NCI-H2029 (cell line): ENCODE data around the gene LIG4.

Experiments used
- DNase-seq: peaks from one replicate; lab custom pipeline; 2025; lab: John Stamatoyannopoulos, UW

LIG4 gene

DNA sequence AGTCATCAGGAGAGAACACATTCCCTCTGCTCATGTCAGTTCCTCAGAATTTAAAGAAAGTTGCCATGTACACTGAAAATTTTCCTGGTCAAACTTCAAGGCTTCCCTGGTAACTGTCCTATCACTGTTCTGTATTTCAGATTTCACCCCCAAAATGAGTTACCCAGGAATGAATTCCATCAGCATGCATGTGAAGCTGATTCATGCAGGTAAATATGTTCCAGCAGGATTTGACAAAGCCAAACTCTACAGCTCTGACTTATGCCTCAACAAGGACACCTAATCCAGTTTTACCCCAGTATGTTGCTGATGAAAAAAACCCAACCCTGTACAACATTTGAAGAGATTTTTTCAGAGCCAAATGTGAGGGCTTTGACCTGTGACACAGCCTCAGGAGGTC lies 21.5 kb downstream of the LIG4 start:
- no peak for DNase-seq

GRCh38 chr13:108190897-108191296 lies 24.4 kb downstream of the LIG4 start:
- DNase-seq = no peak

- DNase-seq = no peak
These were observed 27.1 kb downstream of the LIG4 start for GRCh38 chr13:108188260-108188659.

DNA sequence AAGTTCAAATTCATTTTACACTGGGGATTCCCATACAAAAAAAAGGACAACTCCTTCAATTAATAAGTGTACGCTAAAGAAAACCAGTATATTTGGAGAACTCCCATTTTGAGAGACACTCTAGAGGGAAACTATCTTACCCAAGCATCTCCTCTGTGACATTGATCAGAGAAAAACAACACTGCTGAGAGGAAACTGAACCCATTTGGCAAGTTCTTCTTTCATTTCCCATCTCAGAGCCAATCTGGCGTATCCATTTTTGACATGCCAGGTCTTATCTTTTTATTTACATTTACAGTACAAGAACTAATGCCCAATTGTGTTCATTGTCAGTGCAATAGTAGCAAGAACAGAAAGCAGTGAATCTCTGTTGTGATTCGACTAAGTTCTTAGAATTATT lies 30.1 kb downstream of the LIG4 start:
- no peak for DNase-seq

DNA sequence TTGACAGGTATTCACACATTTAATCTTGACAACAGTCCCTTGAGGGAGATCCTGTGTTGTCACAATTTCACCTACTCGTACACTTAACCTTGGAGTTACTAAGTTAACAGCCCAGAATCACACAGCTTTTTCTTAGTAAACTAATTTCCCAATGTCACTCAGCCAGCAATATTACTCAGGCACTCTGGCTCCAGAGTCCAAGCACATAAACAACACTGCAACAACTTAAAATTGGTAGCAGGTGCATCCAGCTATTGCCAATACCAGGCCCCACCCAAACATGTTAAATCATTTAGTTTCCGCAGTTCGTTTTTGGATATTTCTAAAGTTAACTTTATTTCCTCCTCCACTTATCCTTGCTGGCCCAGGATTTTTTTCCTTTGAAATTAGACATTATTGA lies 32.7 kb downstream of the LIG4 start:
- no peak for DNase-seq

DNA sequence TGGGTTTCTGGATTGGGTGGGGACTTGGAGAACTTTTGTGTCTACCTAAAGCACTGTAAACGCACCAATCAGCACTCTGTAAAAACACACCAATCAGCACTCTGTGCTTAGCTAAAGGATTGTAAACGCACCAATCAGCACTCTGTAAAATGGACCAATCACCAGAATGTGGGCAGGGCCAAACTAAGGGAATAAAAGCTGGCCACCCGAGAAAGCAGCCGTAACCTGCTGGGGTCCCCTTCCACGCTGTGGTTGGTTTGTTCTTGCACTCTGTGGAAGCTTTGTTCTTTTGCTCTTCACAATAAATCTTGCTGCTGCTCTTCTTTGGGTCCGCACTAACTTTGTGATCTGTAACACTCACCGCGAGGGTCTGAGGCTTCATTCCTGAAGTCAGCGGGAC lies 37.3 kb downstream of the LIG4 start:
- no peak for DNase-seq

- no peak for DNase-seq
These were observed 38.6 kb downstream of the LIG4 start for GRCh38 chr13:108176685-108177274.

DNA sequence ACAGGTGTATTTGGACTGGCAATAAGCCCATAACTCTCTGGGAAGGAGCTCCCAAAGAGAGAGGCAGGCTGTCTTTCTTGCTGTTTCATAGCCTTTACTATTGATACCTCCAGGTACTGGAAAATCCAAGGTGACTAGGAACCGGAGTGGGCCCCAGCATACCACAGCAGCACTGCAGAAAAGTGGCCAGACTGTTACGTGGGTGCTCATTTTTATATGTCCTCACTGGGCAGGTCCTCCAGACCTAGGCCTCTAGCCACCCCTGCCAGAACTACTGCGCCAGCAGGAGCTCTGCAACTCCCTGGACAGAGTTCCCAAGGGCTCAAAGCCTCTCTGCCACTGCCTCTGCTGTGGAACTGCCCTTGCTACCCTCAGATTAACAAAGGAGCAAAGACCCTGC lies 46.4 kb downstream of the LIG4 start:
- no peak for DNase-seq

DNA sequence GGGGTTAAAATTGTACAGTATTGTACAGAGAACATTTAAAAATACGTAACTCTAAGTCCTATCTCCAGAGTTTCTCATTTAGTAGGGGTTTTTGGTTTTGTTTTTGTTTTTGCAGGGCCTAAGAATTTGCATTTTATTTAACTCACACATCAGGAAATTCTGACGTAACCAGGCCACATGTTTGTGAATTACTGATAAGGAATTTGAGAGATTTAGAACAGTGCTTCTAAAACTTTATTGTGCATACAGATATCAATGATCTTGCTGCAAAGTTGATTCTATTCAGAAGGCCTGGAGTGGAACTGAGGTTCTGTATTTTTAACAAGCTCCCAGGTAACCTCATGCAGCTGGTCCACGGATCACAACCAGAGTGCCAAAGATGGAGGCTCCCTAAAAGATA lies 49.3 kb downstream of the LIG4 start:
- DNase-seq = no peak

GRCh38 chr13:108158746-108159145 lies 56.6 kb downstream of the LIG4 start:
- DNase-seq = no peak
